DMS153 treated with DMSO at 0.1 percent for 48 hours (cell line): ENCODE results near the gene DSCAM.

Experiments used
- DNase-seq: peaks from one replicate; lab custom pipeline; 2025; ENCODE audit not compliant: unreplicated experiment; lab: John Stamatoyannopoulos, UW

Gene DSCAM

GRCh38 chr21:40620386-40621145 is 226.4 kb downstream of the DSCAM start:
- no peak for DNase-seq

DNA sequence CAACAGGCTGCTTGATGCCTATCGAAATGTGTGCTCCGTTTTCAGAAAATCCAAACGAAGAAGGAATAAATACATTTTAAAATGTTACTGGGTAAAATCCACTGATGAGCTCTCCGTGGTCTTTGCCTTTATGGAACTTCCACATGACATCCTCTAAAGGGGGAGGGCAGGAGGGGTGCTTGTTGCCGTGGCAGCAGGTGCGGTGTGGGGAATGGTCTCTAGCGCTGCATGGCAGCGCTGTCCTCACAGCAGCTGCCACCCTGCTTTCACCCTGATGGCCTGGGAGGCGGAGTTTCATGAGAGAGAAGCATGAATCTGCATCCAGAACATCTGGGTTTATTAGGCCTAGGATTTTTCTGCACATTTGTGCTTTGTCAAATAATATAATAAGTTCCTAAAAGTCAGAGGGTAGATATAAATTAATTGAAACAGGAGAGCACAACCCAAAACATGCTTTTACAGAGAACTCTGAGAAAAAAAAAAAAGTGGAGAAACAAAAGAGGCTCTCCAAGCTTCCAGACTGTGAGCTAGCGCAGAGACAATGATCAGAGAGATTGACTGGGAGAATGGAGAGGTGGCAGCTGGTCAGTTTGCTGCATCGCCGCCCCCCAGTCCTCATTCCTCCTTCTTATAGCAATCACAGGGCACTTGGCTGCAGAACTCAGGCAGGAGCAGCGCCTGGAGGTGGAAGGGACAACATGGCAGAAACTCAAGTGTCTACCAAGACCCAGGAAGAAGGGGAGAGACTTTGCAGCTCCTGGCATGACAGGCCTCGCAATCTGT is 228.6 kb downstream of the DSCAM start:
- no peak for DNase-seq

DNA sequence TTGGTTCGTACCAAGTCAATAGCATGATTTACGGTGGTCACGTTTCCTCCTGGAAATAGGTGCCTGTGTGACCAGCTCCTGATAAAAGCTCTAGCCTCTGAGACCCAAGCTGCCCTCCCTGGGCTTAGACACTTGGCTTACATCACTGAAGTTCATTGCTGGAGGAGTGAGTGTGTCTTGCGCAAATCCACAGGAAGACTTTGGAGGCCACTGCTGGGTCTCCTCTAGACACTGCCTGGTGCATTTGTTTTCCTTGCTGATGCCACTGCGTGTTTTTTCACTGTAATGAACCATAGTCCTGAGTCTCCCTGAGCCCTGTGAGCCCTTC is 230.6 kb downstream of the DSCAM start:
- no peak for DNase-seq

- no peak for DNase-seq
Measured at GRCh38 chr21:40615505-40616376, 231.2 kb downstream of the DSCAM start.

DNA sequence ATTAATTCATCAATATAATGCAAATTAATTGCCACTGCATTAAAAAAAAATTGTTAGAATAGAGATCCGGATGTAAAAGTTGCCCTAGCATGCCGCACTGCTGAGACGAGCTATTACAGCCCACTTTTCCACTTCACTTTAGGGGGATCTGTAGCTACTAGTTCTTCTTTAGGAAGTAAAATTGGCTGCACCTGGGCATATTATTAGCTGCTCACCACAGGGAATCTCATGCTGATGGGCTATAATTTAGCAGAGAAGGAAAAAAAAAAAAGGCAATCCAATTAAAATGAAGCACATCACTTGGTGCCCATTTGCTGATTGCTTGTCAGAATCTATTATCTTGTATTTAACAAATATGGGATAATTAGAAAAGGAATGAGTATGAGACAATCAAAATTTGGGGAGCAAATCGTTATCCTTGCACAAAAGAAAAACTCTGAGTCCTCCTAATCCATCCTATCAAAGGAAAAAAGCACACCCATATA is 233.4 kb downstream of the DSCAM start:
- no peak for DNase-seq

- no peak for DNase-seq
Measured at GRCh38 chr21:40610345-40610744, 236.6 kb downstream of the DSCAM start.

GRCh38 chr21:40606341-40606740 is 240.6 kb downstream of the DSCAM start:
- no peak for DNase-seq

- no peak for DNase-seq
Measured at GRCh38 chr21:40605094-40605493, 241.9 kb downstream of the DSCAM start.

DNA sequence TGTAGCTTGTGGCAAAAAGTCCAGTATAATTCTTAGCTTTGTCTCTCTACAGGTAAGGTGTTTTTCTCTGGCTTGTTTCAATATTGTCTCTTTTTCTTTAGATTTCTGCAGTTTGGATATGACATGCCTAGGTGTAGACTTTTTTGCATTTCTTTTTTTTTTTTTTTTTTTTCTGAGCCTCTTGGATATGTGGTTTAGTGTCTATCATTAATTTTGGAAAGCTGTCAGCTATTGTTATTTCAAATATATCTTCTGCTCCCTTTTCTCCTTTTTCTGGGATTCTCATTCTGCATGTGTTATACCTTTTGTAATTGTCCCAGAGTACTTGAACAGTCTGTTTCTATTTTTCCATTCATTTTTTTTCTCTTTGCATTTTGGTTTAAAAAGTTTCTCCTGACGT is 243.2 kb downstream of the DSCAM start:
- no peak for DNase-seq

- no peak for DNase-seq
Measured at GRCh38 chr21:40602080-40602479, 244.9 kb downstream of the DSCAM start.

GRCh38 chr21:40595806-40596205 is 251.2 kb downstream of the DSCAM start:
- no peak for DNase-seq

DNA sequence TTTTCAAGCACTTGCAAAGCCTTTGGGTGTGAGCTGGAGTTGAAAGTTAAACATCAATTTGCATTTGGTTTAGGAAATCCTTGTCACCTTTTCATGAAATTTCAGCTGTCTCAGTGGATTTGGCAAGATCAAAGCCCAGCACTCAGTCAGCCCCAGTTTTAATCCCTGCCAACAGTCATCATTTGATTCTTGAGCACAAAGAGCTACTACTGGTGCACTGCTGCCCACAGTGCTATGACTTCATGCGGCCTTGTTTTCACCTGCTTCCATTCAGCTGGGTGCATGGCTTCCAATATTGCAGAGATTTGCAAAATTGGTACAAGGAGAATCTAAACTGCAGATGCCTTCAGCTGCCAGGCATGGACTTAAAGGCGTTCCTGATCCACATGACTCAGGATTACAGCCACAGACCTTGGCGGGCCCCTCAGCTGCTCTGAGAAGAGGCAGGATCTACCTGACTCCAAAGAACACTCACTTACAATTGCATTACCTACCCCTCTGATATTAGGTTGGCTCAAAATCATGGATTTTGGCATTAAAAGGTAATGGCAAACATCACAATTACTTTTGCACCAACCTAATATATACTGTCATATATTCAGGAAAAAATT is 259.1 kb downstream of the DSCAM start:
- no peak for DNase-seq

DNA sequence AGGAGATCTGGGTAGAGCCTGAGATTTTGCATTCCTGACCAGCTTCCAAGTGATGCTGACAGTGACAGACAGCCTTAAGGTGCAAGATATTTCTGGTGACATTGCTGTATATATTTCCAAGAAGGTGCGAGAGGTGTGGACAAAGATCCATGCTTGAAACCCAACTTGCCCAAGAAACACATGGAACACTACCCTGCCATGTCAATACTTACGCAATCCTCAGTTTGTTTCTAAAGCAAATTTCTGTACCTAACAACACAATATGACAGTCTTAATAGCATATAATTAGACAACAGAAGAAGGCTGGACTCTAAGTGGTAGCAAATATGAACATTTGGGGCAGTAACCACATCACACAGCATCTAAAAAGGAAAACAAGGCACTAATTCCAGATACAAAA is 260.4 kb downstream of the DSCAM start:
- DNase-seq: no peak

GRCh38 chr21:40577285-40578043 is 269.5 kb downstream of the DSCAM start:
- no peak for DNase-seq

DNA sequence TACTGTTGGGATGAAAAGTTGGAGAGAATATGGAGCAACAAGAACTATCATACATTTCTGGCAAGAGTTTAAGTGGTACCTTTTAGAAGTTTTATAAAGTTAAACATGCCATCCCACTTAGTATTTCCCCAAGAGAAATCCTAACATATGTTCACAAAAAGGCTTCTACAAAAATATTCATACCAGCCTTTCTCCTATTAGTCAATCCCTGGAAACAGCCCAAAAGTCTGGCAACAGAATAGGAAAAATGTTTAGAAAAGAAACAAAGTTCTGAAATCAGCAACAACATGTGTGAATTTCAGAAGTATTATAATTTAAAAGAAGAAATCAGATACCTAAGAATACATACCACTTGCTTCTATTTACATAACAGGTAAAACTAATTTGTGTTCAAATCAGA is 271.0 kb downstream of the DSCAM start:
- DNase-seq: no peak

DNA sequence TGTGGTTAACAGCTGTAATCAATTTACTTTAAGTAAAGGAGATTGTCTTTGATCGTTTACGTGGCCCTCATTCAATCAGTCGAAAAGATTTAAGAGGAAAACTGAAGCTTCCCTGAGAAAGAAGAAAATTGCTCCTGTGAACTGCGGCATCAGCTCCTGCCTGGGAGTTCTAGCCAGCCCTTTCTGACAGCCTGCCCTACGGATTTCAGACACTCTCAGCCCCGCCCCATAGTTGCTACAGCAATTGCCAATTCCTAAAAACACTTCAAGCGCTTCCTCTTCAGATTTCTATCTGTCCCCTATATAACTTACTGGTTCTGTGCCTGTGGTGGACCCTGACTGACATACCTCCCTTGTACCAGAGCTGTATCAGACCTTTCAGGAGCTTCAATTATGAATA is 277.6 kb downstream of the DSCAM start:
- no peak for DNase-seq

DNA sequence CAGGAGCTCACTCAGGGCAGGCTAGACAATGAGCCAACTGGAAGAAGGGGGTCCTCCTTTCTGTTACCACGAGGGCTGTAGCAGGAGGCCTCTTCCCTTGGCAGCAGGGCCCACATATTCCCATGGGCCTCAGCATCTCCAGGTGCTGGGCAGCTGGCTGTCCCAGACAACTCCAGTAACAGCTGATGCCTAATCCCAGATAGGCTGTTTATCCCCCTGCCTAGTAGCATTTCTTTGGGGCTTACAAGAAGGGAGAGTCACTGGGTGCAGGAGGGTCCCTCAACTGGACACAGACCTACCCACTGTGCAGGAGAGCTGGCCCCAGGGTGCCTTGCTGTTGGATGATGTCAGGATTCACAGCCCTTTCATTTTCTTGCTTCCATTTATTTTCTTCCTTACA is 278.2 kb downstream of the DSCAM start:
- no peak for DNase-seq

DNA sequence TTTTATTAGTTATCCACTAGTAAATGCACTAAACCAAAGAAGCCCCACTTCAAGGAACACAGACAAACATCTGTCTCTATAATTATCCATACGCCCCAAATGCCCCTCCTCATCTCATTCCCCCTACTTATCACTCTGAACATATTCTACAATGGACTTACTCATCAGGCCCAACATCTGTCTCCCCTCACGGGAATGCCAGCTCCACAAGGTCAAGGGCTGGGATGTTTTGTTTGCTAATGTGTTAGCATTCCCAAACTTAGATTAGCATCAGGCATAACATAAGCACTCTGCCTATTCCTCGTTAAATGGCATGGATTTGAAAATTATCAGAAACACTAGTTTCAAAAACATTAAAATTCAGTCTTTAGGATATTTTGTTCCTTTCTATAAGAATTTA is 279.5 kb downstream of the DSCAM start:
- DNase-seq: no peak

- no peak for DNase-seq
Measured at GRCh38 chr21:40566486-40566885, 280.5 kb downstream of the DSCAM start.

GRCh38 chr21:40564318-40564717 is 282.6 kb downstream of the DSCAM start:
- DNase-seq: no peak
